ENCODE measurements around the gene AFAP1L2.

Gene AFAP1L2

DNA sequence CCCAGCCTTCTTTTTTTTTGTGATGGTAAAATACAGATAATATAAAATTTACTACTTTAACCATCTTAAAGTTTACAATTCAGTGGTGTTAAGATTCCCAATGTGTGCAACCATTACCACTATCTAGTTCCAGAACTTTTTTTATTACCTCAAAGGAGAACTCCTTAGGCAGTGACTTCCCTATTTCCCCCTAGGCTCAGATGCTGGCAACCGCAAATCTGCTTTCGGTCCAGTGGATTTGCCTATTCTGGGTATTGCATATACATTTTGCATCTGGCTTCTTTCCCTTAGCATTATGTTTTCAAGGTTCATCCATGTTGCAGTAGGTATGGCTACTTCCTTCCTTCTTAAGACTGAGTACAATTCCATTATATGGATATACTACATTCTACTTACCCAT lies 56.5 kb downstream of the AFAP1L2 start:
- DNase-seq (ENCODE audit: low read depth): no peak
- no peak overlapping the region for H3K4me3 ChIP-seq (ENCODE audit: low read depth, low read length)
- TF ChIP-seq, protein P1, sequence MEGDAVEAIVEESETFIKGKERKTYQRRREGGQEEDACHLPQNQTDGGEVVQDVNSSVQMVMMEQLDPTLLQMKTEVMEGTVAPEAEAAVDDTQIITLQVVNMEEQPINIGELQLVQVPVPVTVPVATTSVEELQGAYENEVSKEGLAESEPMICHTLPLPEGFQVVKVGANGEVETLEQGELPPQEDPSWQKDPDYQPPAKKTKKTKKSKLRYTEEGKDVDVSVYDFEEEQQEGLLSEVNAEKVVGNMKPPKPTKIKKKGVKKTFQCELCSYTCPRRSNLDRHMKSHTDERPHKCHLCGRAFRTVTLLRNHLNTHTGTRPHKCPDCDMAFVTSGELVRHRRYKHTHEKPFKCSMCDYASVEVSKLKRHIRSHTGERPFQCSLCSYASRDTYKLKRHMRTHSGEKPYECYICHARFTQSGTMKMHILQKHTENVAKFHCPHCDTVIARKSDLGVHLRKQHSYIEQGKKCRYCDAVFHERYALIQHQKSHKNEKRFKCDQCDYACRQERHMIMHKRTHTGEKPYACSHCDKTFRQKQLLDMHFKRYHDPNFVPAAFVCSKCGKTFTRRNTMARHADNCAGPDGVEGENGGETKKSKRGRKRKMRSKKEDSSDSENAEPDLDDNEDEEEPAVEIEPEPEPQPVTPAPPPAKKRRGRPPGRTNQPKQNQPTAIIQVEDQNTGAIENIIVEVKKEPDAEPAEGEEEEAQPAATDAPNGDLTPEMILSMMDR (IDR thresholded peaks at IDR 0.05; ENCODE audit: insufficient read depth, low read depth, low read length, missing control alignments): no peak

DNA sequence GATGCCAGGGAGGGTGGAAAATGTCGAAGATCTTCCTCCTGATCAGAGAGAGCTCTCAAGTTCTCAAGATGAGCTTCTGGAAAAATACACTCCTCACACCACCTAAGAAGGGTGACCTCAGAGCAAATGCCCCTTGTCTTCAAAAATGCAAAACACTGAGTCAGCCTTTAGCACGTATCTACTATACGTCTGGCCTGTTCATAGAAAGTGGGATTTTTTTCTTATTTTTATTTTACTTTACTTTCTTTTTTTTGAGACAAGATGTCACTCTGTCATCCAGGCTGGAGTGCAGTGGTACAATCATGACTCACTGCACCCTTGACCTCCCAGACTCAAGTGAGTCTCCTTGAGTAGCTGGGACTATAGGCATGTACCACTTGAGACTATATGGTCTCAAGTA lies 57.1 kb downstream of the AFAP1L2 start:
- H3K4me3 ChIP-seq (ENCODE audit: low read depth, low read length): no peak overlapping the region
- DNase-seq (ENCODE audit: low read depth): peak; percentile 21
- TF ChIP-seq, protein P1 (IDR thresholded peaks at IDR 0.05; ENCODE audit: insufficient read depth, low read depth, low read length, missing control alignments): no peak

DNA sequence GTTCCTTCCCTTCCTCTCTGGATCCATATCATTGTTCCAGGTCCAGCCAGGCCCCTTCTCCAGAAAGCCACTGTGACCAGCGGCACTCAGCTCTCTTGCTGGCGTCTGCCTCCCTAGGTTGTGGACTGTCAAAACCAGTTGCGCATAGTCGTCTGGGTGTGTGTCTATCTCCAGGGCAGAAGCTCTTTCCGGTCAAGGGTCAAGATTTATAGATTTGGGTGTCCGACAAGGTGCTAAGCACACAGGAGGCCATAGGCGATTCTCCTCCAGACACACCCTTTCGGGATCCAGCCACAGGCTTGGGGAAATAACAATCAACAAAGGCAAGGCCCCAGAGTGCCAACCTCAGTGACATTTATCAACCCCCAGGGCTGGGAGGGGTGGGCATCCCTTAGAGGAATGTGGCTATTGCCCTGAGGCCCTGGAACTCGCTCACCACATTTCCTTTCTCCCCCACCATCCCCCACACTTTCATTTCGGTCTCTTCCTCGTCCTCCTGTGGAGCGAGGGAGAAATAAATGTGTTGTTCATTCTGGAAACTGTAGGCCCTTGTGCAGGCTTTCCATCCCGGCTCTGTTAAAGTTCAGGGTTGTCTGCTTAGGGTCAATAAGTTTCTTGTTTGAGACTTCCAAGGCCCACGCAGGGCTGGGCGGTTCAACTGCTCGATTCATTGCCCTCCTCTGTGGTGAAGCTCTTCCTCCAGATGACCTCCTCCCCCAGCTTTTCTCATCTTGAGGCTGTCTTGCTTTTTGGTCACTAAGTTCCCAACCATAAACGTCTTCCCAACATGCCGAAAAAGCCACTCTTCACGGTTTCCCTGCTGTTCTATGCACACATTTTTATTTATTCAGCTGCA lies 57.9 kb downstream of the AFAP1L2 start:
- peak; percentile 34 for DNase-seq (ENCODE audit: low read depth)

DNA sequence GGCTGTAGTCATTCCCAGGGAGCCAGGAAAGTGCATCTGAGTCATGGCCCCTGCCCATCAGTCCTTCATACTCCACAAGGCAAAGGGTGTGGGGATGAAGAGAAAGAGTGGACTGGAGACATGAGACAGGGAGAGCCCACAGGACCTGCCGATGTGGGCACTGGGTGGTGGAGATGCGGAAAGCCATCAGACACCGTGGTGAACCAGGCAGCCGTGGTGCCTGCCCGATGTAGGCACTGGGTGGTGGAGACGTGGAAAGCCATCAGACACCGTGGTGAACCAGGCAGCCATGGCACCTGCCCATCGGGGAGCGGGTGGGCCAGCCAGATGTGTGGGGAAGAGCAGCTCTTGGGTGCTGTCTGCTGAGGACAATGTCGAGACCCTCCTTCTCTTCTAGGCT lies 58.6 kb downstream of the AFAP1L2 start:
- no peak overlapping the region for H3K4me3 ChIP-seq (ENCODE audit: low read depth, low read length)
- TF ChIP-seq, protein P1 (IDR thresholded peaks at IDR 0.05; ENCODE audit: insufficient read depth, low read depth, low read length, missing control alignments): no peak
- no peak for DNase-seq (ENCODE audit: low read depth)

More for the DNA sequence above, 57.9 kb downstream of the AFAP1L2 start:
- TF ChIP-seq, protein P1 (IDR thresholded peaks at IDR 0.05; ENCODE audit: insufficient read depth, low read depth, low read length, missing control alignments): no peak
- no peak overlapping the region for H3K4me3 ChIP-seq (ENCODE audit: low read depth, low read length)

DNA sequence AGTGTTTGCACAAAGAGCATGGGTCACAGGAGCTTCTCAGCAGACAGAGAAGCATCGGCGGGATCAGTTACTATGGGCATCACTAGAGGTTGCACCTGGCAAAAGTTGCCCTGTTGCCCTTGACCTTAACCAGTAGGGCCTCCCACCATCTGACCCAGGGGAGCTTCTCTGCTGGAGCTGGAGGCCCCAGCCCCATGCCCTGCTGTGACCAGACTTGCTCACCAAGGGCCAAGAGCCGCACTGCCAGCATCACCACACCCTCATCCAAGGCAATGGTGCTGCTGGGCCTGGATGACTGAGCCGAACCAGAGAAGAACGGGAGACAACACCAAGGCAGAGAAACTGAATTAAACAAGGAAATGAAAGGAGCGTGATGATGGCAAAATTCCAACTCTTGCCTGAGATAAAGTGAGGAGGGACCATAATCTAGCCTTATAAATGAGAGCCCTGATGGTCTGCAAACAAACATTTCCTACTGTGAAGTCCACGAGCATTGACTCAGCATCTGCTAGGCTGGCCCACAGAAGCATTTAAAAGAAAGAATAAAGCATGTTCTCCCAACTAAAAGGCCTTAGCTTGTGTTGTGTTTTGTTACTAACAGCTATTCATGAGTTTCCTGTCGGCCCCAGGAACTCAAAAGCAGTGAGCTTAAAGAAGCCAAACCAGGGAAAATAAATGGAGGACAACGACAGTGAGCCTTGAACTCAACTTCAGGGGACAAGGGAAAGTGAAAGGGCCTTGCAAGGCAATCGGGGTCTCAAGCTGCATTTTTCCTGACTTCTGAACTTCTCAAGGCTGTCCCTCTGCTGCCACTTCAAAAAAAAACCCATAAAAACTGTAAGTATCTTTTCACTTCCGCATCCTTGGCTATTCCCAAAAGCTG lies 60.4 kb downstream of the AFAP1L2 start:
- DNase-seq (ENCODE audit: low read depth): no peak
- no peak overlapping the region for H3K4me3 ChIP-seq (ENCODE audit: low read depth, low read length)
- TF ChIP-seq, protein P1 (IDR thresholded peaks at IDR 0.05; ENCODE audit: insufficient read depth, low read depth, low read length, missing control alignments): no peak

DNA sequence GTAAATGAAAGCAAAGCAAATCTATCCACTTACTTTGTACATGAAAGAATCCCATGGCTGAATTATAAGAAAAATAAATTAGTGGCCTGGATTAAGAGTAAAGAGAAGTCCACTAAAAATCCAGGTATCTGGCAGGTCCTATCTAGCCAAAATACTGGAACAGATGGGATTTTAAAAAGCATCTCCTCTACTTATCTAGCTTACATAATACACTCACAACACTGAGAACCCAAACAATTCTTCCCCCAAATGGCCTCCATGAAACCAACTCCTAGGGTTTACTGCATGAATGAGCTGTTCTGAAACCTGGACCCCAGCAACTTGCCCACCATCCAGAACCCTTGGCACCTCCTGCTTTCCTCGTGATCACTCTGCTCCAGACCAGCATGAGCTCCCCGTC lies 61.3 kb downstream of the AFAP1L2 start:
- TF ChIP-seq, protein P1 (IDR thresholded peaks at IDR 0.05; ENCODE audit: insufficient read depth, low read depth, low read length, missing control alignments): no peak
- no peak for DNase-seq (ENCODE audit: low read depth)
- H3K4me3 ChIP-seq (ENCODE audit: low read depth, low read length): no peak overlapping the region

Measured in GM12865 (cell line).